NCI-H510A (cell line): ENCODE measurements around the gene SMIM43.

Experiments used
- DNase-seq: peaks from one replicate; lab custom pipeline; 2025; lab: John Stamatoyannopoulos, UW

SMIM43 gene

GRCh38 chr4:121764702-121765367 lies at the start of gene SMIM43:
Gene SMIM43 (minus strand): TSS chr4:121765164. CDS start chr4:121765105, 59 bp downstream.
- no peak for DNase-seq

GRCh38 chr4:121814756-121815155 lies 49.8 kb upstream of the SMIM43 start:
- DNase-seq, result no peak

GRCh38 chr4:121811122-121811521 lies 46.2 kb upstream of the SMIM43 start:
- DNase-seq, result no peak

GRCh38 chr4:121806411-121806810 lies 41.4 kb upstream of the SMIM43 start:
- DNase-seq, result no peak

GRCh38 chr4:121801715-121802075 lies 36.7 kb upstream of the SMIM43 start:
- DNase-seq, result no peak

- DNase-seq, result peak; percentile 74
These were observed 36.2 kb upstream of the SMIM43 start, which contains the start of gene EXOSC9 for GRCh38 chr4:121800961-121801714. Gene EXOSC9 (plus strand): TSS chr4:121801323. CDS start chr4:121801425, 102 bp downstream.

GRCh38 chr4:121800638-121800960 lies 35.6 kb upstream of the SMIM43 start:
- DNase-seq, result no peak

- no peak for DNase-seq
These were observed 35.0 kb upstream of the SMIM43 start for GRCh38 chr4:121799867-121800501.

GRCh38 chr4:121799208-121799823 lies 34.4 kb upstream of the SMIM43 start:
- no peak for DNase-seq

- no peak for DNase-seq
These were observed 31.3 kb upstream of the SMIM43 start for GRCh38 chr4:121796283-121796682.

- DNase-seq, result no peak
These were observed 29.7 kb upstream of the SMIM43 start for GRCh38 chr4:121794505-121795188.

- DNase-seq, result no peak
These were observed 28.0 kb upstream of the SMIM43 start for GRCh38 chr4:121792966-121793365.

GRCh38 chr4:121791481-121791880 lies 26.5 kb upstream of the SMIM43 start:
- no peak for DNase-seq

- no peak for DNase-seq
These were observed 26.0 kb upstream of the SMIM43 start for GRCh38 chr4:121790976-121791375.

GRCh38 chr4:121789960-121790829 lies 25.2 kb upstream of the SMIM43 start:
- DNase-seq, result no peak

GRCh38 chr4:121789455-121789854 lies 24.5 kb upstream of the SMIM43 start:
- DNase-seq, result no peak

GRCh38 chr4:121788896-121789295 lies 23.9 kb upstream of the SMIM43 start:
- DNase-seq, result no peak

- no peak for DNase-seq
These were observed 21.3 kb upstream of the SMIM43 start for GRCh38 chr4:121786221-121786620.

GRCh38 chr4:121785479-121785878 lies 20.5 kb upstream of the SMIM43 start:
- DNase-seq, result no peak

- DNase-seq, result no peak
These were observed 20.0 kb upstream of the SMIM43 start for GRCh38 chr4:121784975-121785374.

- no peak for DNase-seq
These were observed 19.4 kb upstream of the SMIM43 start for GRCh38 chr4:121784401-121784800.
